ENCODE data around the gene MAP7. TPM values are rescaled to one million over a fixed set of nuclear protein-coding genes. Genes with fewer than 3 reads are reported as not detected.

MAP7 gene
- total and polyA plus RNA-seq, 2 donors (not counting 3 experiments of a cell fraction or from before 2014, with no cell fraction given), result 0.07 to 0.42 TPM

- no peaks in the 10 kb centered on the region for H3K36me3 ChIP-seq (ENCODE audit: control insufficient read depth in 2 of 2, extremely low read depth in 1 of 2, insufficient read depth in 2 of 2, low read length in 2 of 2)
- H3K9ac ChIP-seq (replicated peaks; ENCODE audit: extremely low read depth, insufficient read depth, low read length), result no peak overlapping the region
- no peak overlapping the region for H3K4me2 ChIP-seq (ENCODE audit: insufficient read depth, low read length)
- ChIA-PET CTCF (no interaction called here), POLR2A (no interaction called here)
- H3K4me1 ChIP-seq (ENCODE audit: control insufficient read depth, extremely low read depth, insufficient read depth, low read length), result peaks cover 5% of the 10 kb centered on the region
- no peaks in the 10 kb centered on the region for H3K79me2 ChIP-seq (ENCODE audit: control insufficient read depth, insufficient read depth, low read length)
- H2AFZ ChIP-seq (ENCODE audit: low read depth, low read length), result no peak overlapping the region
- no peak overlapping the region for H3K4me3 ChIP-seq (replicated peaks in 1 of 3; ENCODE audit: insufficient read depth in 1 of 3, low read depth in 1 of 3, low read length in 3 of 3)
- dilution Hi-C loops (cut with MboI; ENCODE audit: extremely low pct_ligation_motif_present, low sequenced_read_pairs) (no loop called here), intact Hi-C loops (cut with micrococcal nuclease) (no loop called here)
- no TSS peak for BruUV-seq (replicated peaks)
- H3K27me3 ChIP-seq (ENCODE audit: control insufficient read depth in 2 of 2, insufficient read depth in 2 of 2, low read length in 2 of 2), result no peaks in the 10 kb centered on the region
- no peak for FAIRE-seq
- no peak for DNase-seq (ENCODE audit: low read depth, low spot score)
- no peak overlapping the region for H3K27ac ChIP-seq (ENCODE audit: insufficient read depth, low read depth, low read length)
- no peaks in the 10 kb centered on the region for H4K20me1 ChIP-seq (replicated peaks; ENCODE audit: control insufficient read depth, extremely low read depth, insufficient read depth, low read length)
- no peak for TF ChIP-seq GATA2 (IDR thresholded peaks at IDR 0.05; ENCODE audit: insufficient read depth, insufficient read length, low read depth, low read length)
- TF ChIP-seq FOS (IDR thresholded peaks at IDR 0.05; ENCODE audit: borderline replicate concordance, insufficient read depth, low read length), result no peak
- TF ChIP-seq POLR2AphosphoS5 (IDR thresholded peaks at IDR 0.05; ENCODE audit: insufficient read depth, low read depth, low read length), result no peak
- no peak for TF ChIP-seq EZH2 (IDR thresholded peaks at IDR 0.05; ENCODE audit: borderline replicate concordance, low read depth, low read length, severe bottlenecking)
- TF ChIP-seq MYC (IDR thresholded peaks at IDR 0.05; ENCODE audit: low read depth, low read length), result no peak
- TF ChIP-seq, protein P1, sequence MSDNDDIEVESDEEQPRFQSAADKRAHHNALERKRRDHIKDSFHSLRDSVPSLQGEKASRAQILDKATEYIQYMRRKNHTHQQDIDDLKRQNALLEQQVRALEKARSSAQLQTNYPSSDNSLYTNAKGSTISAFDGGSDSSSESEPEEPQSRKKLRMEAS (IDR thresholded peaks at IDR 0.05; ENCODE audit: insufficient read depth, insufficient read length), result no peak
- no peak for TF ChIP-seq POLR2A (IDR thresholded peaks at IDR 0.05; ENCODE audit: low read depth, low read length)
- TF ChIP-seq JUN (IDR thresholded peaks at IDR 0.05; ENCODE audit: borderline replicate concordance, insufficient read depth, insufficient read length, low read depth), result no peak
- no peak for TF ChIP-seq CTCF (IDR thresholded peaks at IDR 0.05; ENCODE audit: extremely low read depth in 1 of 2, insufficient read depth in 1 of 2, low read depth in 1 of 2, low read length in 2 of 2)
- H3K9me1 ChIP-seq (replicated peaks; ENCODE audit: control insufficient read depth, extremely low read depth, insufficient read depth, low read length), result no peaks in the 10 kb centered on the region
- no peaks in the 10 kb centered on the region for H3K9me3 ChIP-seq (replicated peaks; ENCODE audit: control insufficient read depth, insufficient read depth, low read length)
These were observed 20.8 kb upstream of the MAP7 start for GRCh38 chr6:136571065-136571464.
